ENCODE data around the gene SLC25A36.
A peak's percentile ranks its signal among the peaks of the same experiment; 100 is the strongest.
"Not testable (repeated sequence)": the region's sequence is repeated elsewhere in the genome, so short reads cannot be mapped to it uniquely, and the experiment has no call there.

SLC25A36 gene

GRCh38 chr3:140933109-140933508 lies 8.5 kb upstream of the SLC25A36 start:
- no peak for DNase-seq

GRCh38 chr3:140933552-140933951 lies 8.1 kb upstream of the SLC25A36 start:
- DNase-seq: no peak

GRCh38 chr3:140939305-140939704 lies 2.3 kb upstream of the SLC25A36 start:
- DNase-seq: not testable (repeated sequence)

GRCh38 chr3:140941090-140941433 lies 574 bp upstream of the SLC25A36 start:
- no peak for DNase-seq

- peak; percentile 31 for DNase-seq
Measured at GRCh38 chr3:140942221-140943104, 827 bp downstream of the SLC25A36 start.

- DNase-seq: no peak
Measured at GRCh38 chr3:140943781-140944552, 2.3 kb downstream of the SLC25A36 start.

- DNase-seq: no peak
Measured at GRCh38 chr3:140948460-140949249, 7.0 kb downstream of the SLC25A36 start.

GRCh38 chr3:140950144-140950543 lies 8.5 kb downstream of the SLC25A36 start:
- DNase-seq: no peak

GRCh38 chr3:140950863-140951262 lies 9.2 kb downstream of the SLC25A36 start:
- no peak for DNase-seq

- not testable (repeated sequence) for DNase-seq
Measured at GRCh38 chr3:140951750-140952149, 10.1 kb downstream of the SLC25A36 start.

GRCh38 chr3:140953028-140953960 lies 11.7 kb downstream of the SLC25A36 start:
- DNase-seq: no peak

GRCh38 chr3:140954576-140954975 lies 12.9 kb downstream of the SLC25A36 start:
- DNase-seq: no peak

GRCh38 chr3:140955645-140956044 lies 14.0 kb downstream of the SLC25A36 start:
- no peak for DNase-seq

- DNase-seq: no peak
Measured at GRCh38 chr3:140956058-140956835, 14.6 kb downstream of the SLC25A36 start.

- DNase-seq: no peak
Measured at GRCh38 chr3:140972833-140973232, 31.2 kb downstream of the SLC25A36 start.

- no peak for DNase-seq
Measured at GRCh38 chr3:140974900-140975299, 33.3 kb downstream of the SLC25A36 start.

GRCh38 chr3:140980663-140981062 lies 39.0 kb downstream of the SLC25A36 start:
- DNase-seq: no peak

- DNase-seq: not testable (repeated sequence)
Measured at GRCh38 chr3:140987792-140988191, 46.2 kb downstream of the SLC25A36 start.

- DNase-seq: no peak
Measured at GRCh38 chr3:140994316-140994715, 52.7 kb downstream of the SLC25A36 start.

GRCh38 chr3:140994861-140995260 lies 53.2 kb downstream of the SLC25A36 start:
- DNase-seq: not testable (repeated sequence)

- no peak for DNase-seq
Measured at GRCh38 chr3:140995881-140996280, 54.2 kb downstream of the SLC25A36 start.
